Measurements from ENCODE around the gene LMF1.
A peak's percentile ranks its signal among the peaks of the same experiment; 100 is the strongest.

Gene LMF1

DNA sequence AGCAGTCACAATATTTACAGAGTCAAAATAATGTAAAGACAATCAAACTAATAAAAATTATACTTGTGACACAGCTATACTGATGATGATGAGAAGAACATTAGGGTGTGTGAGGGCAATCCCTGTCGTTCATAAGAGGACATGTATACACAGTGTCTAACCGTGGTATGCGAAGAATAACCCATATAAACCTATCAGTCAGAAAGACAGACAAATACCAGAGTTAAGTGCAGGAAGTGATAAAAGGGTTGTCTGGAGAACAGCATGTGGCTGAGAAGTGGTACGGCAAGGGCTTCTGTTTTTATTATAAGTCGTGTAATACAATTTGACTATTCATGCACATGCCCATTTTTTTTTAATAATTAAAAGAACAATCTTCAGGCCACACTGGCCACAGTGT lies 46.7 kb downstream of the LMF1 start:
- DNase-seq: no peak

DNA sequence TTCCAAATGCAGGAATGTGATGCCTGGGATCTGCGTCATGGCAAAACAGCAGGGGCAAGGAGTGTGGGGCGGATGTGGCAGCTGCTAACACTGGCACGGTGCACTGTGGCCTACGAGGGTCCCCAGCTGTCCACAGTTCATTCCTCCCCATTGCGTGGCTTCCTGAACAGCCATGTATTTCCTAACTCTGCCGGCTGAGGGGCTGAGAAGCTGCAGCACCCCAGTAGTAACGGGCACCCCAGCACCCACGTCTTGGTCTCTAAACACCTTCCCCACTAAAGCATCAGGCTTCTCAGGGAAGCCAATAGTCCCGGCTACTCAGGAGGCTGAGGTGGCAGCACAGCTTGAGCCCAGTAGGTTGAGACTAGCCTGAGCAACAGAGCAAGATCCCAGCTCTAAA lies 47.6 kb downstream of the LMF1 start:
- DNase-seq: no peak

DNA sequence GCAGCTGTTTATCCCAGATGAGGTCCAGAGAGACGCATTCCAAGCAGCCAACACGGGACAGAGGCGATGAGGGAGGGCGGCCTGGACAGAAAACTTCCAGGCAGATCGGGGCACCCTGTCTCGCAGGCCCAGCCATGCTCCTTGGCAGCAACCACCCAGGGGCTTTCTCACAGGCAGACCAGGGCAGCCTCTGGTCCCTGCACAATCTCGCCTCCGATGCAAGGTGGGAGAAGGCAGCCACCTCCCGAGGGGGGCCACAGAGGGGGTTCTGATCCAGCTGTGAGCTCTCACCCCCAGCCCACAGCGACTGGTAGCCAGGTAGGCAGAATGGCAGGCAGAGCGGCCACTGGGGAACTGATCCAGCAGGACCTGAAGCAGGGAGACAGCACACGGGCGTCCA lies 48.7 kb downstream of the LMF1 start:
- DNase-seq: no peak

DNA sequence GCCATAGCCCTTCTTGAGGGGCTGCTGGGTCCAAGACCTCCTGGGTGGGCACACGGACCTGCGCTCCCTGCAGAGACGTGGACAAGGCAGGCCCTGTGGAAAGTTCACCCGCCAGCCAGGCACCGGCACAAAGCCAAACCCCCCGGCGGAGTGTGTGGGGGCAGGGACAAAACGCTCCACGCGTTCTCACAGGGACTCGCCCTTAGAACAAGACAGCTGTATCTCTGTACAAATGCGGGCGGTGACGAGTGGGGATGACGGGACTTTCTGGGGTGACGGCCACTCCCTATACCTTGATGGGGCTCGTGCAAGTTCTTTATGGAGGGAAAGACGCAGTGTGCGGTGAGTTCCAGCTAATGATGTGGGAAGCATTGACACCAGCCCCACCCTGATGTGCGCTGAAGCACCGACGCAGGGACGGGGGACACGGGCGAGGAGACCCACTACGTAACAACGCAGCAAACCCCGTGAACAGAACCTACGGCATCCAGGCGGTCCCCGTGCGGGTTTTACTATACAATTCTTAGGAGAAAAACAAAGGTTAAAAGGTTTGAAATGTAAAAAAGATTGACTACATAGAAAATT lies 49.4 kb downstream of the LMF1 start:
- no peak for DNase-seq

DNA sequence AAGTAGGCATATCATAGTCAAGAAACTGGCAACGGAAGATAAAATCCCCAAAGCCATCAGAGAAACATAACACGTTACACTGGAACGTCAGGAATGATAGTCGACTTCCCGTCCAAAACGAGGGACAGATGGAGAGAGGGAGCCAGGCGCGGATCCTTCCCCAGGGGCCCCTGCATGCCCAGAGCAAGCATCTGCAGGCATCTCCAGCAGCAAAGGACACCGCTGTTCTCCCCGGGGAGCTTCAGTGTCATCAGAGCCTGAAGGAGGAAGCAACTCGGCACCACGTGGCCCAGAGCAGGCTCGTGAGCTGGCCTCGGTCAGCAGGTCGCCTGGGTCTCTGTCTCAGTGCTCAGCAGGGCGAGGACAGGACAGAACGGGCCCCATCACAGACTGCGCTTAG lies 50.1 kb downstream of the LMF1 start:
- peak; percentile 79 for DNase-seq

DNA sequence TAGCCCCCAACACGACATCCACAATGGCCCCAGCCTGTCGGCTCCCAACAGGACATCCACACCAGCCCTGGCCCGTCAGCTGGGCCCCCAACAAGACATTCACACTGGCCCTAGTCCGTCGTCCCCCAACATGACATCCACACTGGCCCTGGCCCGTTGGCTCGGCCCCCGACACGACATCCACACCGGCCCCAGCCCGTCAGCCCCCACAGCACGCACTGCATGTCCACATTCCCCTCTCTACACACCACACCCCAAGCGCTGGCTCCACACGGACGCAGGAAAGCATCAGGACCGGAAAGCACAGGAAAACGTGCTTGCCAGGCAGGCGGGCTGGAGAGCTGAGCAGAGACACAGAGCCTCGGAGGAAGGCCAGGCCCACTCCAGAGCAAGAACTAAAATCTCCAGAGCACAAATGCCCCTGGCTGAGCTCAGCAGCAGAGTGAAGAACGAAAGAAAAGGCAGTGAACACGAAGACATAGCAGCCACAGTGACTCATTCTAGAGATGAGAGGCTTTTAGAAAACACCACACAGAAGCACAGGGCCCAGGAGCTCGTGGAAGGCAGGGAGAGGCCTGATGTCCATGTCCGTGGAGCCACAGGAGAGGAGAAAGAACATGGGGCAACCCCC lies 50.6 kb downstream of the LMF1 start:
- DNase-seq: peak; percentile 80

DNA sequence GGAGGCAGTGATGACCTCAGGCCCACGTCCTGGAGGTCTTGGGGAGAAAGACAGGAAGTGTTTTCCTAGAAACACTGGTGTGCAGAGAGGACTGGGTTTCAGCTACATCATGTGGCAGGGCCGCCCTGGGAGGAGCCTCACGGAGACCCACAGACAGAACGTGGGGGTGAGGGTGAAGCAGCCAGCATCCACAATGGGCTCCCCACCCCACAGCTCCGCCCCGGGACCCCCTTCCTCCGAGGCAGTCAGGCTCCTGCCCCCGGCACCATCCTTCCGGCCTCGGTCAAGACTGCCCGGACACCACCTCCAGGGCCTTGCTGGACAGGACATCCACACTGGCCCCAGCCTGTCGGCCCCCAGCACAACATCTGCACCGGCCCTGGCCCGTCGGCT lies 51.1 kb downstream of the LMF1 start:
- DNase-seq: no peak

DNA sequence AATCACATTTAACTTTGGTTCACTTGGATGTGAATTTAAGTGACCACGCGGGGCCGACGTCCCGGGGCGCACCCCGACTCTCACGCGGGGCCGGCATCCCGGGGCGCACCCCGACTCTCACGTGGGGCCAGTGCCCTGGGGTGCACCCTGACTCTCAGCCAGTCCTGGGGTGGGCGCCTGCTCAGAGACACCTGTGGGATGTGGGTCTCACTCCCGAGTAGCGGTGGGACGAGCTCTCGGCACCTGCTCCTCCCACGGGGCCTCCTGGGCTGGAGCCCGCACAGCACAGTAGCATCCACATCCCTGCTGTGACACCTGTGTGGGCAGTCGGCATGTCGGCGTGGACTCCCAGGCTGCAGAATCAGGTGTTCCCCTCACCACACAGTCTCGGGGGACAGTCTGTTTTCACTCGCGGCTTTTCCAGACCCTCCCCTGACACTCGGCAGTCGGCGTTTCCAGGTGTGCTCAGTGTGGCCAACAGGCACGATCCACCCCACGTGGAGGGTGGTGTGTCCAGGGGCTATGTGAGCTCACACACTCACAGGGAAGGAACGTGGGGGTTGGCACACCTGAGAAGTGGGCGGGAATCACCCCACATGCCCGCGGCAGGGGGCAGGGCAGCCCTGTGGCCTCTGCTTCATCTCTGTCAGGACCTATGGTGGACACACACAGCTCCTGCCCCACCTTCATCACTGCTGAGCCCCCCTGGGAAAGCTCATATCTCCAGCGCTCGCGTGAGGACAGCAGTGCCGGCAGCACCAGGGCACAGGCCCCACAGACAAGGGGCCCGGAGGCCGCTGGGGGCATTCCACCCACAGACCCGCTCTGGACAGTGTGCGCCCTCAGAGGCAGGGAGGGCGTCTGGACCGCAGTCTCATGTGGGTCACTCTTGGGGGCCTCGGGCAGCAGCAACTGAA lies 51.8 kb downstream of the LMF1 start:
- DNase-seq: no peak

DNA sequence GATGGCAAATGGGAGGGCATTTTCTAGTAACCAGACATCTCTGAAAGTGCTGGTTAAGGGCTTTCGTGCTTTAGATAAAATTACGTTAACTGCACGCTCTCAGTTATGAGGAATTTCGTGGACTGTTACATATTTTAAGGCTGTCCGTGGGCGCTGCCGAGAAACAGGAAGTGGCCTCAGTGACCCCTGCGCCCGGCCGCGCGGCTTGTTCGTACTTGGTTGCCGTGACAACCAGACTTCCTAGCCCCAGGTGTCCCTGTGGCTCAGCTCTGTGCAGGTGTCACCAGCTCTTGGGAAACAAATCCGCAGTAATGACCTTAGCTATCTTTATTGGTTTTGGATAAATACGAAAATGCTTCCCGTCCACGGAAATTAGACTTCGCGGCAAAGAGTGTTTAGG lies 52.7 kb downstream of the LMF1 start:
- no peak for DNase-seq

DNA sequence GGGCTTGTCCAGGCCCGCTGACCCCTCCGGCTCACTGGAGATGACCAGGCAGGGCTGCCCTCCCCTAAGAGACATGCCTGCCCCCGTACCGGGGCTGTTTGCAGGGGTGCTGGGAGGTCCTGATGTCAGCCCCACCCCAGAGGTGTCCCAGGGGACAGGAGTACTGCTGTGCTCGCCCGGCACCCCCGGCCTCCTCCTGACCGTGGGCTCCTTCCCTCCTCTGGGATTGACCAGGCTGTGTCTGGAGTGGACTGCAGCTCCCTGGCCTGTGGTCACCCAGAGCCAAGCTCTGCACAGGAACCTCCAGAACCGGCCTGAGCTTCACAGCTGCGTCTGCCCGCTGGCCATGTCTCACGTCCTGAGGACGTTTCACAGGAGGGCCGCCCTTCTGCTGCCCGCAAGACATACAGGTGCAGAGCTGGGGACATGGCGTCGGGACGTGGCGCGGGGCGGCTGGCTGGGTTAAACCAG lies 53.2 kb downstream of the LMF1 start:
- no peak for DNase-seq

DNA sequence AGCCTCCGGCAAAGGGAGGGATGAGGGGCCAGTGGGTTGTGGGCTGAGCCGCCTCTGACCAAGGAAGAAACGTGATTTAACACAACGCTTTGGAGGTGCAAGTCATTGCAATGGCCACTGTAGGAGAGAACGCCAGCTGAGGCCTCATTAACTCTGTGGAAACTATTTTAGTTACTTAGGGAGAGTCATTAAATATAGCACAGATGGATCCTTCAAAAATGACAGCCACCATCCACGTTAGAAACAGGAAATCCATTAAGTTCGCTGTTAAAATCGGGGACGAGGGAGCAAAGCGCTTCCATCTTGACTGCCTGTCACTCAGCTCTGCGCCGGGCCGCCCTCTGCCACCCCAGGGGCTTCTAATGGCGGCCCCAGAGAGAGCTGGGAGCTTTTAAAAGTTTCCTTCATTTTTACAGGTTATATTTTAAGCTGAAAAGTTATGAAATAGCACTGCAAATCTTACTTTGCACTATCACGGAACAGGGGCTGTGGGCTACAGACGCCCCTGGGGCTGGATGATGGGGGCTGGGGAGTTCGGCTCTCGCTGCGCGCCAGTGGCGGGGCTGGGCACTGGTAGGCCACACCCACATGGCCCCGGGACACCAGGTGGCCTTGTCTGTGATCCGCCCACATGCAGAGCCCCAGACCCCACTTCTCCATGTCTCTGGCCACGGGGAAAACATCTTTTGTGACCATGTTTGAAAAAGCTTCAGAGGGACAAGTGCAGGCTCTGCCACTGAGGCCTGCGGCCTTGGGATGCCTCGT lies 54.6 kb downstream of the LMF1 start:
- DNase-seq: no peak

DNA sequence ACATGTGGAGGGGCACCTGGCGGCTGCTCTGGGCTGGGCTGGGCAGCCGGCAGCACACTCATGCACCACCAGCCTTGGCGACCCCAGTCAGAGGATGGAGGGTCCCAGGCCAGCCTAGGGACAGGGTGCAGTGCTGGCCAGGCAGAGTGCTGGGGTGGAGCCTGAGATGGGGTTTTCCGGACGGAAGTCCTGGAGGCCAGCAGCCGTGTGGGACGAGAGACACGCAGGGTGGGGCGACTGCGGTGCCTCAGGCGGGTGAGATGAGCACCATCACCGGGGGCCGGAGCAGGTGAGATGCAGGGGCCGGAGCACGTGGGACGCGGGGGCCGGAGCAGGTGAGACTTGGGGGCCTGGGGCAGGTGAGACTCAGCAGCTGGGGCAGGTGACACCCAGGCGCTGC lies 55.2 kb downstream of the LMF1 start:
- no peak for DNase-seq

DNA sequence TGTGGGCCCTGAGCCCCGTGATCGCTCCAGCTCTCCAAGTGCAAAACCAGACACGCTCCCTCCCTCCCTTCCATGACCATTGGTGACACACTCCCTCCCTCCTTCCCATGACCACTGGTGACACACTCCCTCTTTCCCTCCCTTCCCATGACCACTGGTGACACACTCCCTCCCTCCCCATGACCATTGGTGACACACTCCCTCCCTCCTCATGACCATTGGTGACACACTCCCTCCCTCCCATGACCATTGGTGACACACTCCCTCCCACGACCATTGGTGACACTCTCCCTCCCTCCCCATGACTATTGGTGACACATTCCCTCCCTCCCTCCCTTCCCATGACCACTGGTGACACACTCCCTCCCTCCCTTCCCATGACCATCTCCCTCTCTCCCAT lies 56.3 kb downstream of the LMF1 start:
- DNase-seq: no peak

DNA sequence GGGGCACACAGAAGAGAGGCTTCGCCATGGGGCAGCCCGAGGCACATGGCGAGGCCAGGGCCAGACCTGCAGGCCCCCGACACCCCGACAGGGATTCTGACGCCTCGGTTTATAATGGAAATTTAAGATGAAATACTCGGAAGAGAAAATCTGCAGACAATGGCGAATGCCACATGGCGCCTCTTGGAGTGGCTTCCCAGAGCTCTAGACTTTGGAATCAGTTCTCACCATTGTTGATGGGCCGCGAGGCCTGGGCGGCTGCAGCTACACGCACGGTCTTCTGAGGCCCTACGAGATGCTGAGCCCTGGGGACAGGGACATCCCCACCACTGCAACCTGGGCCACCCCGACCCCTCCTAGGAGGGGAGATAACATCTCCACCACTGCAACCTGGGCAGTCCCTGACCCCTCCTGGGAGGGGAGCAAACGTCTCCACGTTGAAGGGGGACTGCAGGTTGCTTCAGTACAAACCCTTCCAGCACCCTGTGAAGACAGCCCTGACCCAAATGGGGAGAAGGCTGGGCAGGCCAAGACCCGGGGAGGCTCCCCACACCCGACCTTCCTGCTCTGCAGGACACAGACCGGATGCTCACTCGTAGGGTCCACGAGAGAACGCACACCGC lies 56.9 kb downstream of the LMF1 start:
- no peak for DNase-seq

DNA sequence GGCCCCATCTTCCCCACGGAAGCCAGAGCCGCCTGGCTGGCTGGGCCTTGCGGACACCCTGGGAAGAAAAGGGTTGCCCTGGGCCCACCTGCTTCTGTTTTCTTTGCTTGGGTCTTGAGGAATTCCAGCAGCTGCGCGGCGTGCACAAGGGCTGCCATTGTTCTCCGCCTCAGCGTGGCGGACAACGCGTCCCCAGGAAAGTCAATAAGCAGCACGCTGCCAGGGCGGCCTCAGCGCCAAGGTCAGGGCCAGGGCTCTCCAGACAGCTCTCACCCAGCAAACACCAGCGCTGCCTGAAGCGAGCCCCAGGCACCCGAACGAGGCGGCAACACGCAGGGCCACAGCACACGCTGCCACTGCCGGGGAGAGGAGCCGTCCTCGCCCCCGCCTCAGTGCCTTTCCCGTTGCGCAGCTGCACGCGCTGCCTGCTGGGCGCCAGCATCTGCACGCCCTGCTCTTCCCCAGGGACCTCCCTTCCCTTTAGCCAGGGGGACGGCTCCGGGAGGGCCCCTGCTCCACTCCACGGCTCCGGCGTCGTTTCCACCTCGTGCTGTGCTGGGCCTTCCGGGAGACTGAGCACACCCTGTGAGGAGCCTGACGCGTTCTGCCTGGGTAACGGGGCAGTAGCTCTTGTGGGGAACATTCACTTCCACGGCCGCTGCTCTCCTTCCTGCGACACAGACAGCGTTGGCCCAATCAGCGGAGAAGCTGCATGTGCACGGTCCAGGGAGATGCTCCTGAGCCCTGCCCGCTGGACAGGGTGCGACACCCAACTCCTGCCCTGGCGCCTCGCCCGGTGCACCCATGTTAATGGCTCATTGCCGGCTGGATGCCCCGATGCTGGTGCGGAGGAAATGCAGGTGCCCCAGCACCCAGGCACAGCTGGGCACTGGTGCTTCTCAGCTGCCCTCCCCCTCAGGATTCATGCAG lies 57.8 kb downstream of the LMF1 start:
- no peak for DNase-seq

DNA sequence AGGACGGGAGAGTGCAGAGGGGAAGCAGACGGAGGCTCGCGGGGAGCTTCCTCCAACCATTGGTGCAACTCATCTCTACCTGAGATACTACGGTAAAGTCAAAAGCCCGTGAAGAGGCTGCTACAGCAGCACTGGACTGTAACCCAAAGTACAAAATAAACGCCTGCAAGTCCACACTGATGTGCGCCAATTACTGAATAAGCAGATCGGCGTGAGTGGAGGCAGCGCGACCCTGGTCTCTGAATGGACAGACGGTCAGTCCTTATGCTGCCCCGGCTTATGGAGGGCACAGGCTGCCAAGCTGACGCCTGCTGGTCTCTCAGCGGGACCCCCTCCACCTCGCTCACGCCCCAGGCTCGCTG lies 58.5 kb downstream of the LMF1 start:
- no peak for DNase-seq

DNA sequence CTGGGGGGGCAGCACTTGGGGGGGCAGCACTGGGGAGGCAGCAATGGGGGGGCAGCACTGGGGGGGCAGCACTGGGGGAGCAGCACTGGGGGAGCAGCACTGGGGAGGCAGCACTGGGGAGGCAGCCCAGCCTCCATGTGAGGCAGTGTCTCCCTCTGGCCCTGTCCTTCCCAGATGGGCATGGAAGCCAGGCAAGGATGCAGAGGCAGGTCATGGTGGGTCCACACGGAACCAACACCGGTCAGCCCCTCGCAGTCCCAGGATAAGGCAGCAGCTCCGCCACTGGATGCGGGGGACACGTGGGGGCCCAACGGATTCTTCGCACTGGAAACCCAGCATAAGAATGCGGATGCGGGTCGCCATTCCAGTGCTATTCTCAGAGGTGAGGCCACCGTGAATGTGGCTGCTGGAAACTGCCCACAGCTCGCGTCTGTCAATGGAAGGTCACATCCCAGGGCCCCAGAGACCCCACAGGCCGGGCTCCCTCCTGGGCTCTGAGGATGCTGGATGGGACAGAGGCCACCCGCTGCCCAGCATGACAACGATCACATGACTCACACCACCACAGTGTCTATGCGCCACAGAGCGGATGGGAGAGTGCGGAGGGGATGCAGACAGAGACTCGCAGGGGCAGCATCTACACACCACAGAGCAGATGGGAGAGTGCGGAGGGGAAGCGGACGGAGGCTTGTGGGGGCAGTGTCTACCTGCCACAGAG lies 59.0 kb downstream of the LMF1 start:
- DNase-seq: no peak

DNA sequence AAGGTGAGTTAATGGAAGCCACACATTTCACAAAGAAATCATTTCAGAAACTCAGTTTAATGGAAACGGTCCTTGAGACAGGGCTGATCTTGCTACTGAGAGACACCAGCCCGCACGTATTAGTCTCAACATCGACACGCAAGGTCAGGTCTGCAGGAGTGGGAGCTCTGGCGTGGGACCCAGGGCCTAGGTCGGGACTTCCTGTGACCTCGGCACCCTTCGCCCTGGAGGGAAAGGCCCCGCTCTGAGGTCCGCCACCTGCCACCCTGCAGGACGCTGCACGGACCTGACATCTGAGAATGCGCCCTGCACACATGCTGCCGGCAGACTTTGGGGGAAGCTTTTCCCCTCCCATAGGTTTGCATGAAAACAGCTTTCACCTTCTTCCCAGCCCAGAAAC lies 59.7 kb downstream of the LMF1 start:
- no peak for DNase-seq

DNA sequence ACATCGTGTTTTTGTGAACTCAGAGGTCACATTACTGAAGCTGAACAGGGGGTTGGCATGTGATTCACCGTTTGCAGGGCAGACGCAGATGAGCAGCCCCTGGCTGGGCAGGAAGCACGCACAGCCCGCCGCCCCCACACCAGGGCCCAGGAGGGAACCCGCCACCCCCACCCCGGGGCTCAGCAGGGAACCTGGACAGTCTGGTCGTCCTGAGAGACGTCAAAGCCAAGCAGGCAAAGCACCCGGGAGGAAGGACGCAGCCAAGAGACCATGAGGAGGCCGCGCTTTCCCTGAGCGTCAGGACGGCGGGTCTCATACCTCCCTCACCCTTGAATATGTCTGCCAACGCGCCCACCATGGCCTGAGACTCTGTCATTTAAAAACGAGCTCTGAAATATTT lies 60.6 kb downstream of the LMF1 start:
- no peak for DNase-seq

DNA sequence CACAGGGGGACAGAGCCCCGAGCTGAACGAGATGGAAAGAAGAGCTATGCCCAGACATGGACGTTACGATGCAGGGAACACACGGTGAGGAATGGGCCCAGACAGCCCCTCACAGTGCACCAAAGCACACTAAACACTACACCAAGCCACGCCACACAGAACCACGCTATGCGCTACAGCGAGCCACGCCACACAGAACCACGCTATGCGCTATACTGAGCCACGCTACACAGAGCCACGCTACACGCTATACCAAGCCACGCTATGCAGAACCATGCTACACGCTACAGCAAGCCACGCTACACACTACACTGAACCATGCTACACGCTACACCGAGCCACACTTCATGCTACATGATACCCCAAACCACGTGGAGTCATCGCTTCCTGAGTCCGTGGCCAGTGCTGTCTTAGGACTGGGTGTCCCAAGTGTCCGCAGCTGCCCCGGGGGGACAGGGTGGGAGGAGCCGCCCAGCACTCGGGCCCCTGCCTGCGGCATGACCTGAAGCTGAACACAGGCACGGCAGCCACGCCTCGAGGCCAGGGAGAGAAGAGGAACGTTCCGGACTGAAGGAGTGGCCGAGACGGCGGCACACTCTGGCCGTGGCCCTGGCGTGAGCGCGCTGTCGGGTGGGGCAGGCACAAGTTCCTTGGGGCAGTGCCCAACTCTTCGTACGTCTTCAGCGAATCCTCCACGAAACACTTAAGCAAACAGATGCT lies 61.3 kb downstream of the LMF1 start:
- DNase-seq: no peak

All from fibroblast of upper back skin (primary cell).